HepG2 (cell line): ENCODE results near the gene PRKCZ.

Experiments used
- CTCF ChIP-seq: sonication (generic); formaldehyde crosslinking; IDR thresholded peaks from 2 replicates; pipeline ENCODE4 v1.5.0; 2020; ENCODE audit warnings: mild to moderate bottlenecking, missing genetic modification reagents, moderate library complexity
- EP300 ChIP-seq, 3 experiments: sonication (generic) in 1 of 3; formaldehyde crosslinking in 1 of 3; IDR thresholded peaks; 2 replicates each; pipeline versions ENCODE4 v1.5.1 to v1.6.1; 2011 to 2020; ENCODE audit warnings: low read depth in 2 of 3, low read length in 2 of 3, borderline replicate concordance in 1 of 3, improper control_type of control experiment in 1 of 3, mild to moderate bottlenecking in 1 of 3, missing genetic modification reagents in 1 of 3, moderate library complexity in 1 of 3
- POLR2AphosphoS5 ChIP-seq: IDR thresholded peaks from 2 replicates; pipeline ENCODE4 v1.6.1; 2012; ENCODE audit warnings: low read depth, low read length
- ZNF180 ChIP-seq: sonication (generic); formaldehyde crosslinking; IDR thresholded peaks from 2 replicates; pipeline ENCODE4 v1.4.0; 2020; ENCODE audit warnings: low read depth, missing genetic modification reagents, borderline replicate concordance
- ZSCAN20 ChIP-seq: sonication (generic); formaldehyde crosslinking; IDR thresholded peaks from 2 replicates; pipeline ENCODE4 v1.4.0; 2020; ENCODE audit warnings: missing genetic modification reagents, mild to moderate bottlenecking, borderline replicate concordance
- TF ChIP-seq, protein P1 (sequence below): sonication (generic); formaldehyde crosslinking; IDR thresholded peaks from 2 replicates; pipeline ENCODE4 v1.5.1; 2020; ENCODE audit warnings: missing genetic modification reagents, mild to moderate bottlenecking, borderline replicate concordance

DNA sequence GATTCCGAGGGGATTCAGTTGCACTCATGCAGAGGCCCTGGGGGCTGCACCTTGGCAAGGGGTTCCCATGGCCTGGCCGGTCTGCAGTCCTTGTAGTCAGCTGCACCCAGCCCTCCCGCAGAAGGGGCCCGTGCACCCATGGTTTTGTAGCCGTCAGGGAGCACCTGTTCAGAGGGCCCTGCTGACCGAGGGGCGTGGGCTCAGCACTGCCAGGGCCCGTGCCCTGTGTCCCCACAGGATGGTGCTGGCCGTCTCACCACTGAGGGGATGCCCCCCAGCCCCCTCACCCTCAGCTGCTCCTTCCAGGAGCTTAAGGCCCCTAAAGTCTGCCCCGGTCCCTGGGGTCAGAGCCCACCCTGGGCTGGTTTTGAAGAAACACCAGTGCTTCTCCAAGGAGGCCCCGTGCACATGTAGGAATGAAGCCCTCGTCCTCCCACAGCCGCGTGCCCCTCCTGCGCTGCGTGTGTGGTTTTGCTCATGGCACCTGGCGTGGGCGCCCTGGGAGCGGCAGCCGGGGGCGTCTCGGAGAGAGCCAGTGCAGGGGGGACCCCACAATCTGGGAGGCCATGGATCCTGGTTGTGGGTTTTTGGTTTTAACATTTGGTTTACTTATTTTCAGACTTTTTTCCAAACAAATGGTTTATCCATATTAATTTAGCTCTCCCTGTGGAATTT lies 40.1 kb downstream of the PRKCZ start:
- no peak for TF ChIP-seq CTCF
- TF ChIP-seq, protein P1, sequence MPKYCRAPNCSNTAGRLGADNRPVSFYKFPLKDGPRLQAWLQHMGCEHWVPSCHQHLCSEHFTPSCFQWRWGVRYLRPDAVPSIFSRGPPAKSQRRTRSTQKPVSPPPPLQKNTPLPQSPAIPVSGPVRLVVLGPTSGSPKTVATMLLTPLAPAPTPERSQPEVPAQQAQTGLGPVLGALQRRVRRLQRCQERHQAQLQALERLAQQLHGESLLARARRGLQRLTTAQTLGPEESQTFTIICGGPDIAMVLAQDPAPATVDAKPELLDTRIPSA (CRISPR knock-in tag), result no peak
- no peak for TF ChIP-seq ZSCAN20 (CRISPR knock-in tag)
- no peak for TF ChIP-seq ZNF180 (CRISPR knock-in tag)
- no peak for TF ChIP-seq POLR2AphosphoS5
- TF ChIP-seq EP300 (IDR thresholded peaks at IDR 0.05; ENCODE audit: low read depth in 2 of 2, low read length in 2 of 2), result no peak
- no peak for TF ChIP-seq EP300 (CRISPR knock-in tag; IDR thresholded peaks at IDR 0.05; ENCODE audit: borderline replicate concordance)
